Activated naive CD4-positive, alpha-beta T cell treated with anti-CD3 and anti-CD28 coated beads, Interleukin-2, amount 10 ng/mL, durations not matched to agents 7 days and 5 days (primary cell): ENCODE data around the gene FBXO17.
A peak's percentile ranks its signal among the peaks of the same experiment; 100 is the strongest.
"Not testable (repeated sequence)": the region's sequence is repeated elsewhere in the genome, so short reads cannot be mapped to it uniquely, and the experiment has no call there.

ENCODE experiments used
- CTCF ChIA-PET: fragments of 350-600 bp; sonication (Branson Sonifier 250); formaldehyde crosslinking; loops from one replicate; lab custom pipeline; 2021; ENCODE audit warnings: antibody characterized with exemption; lab: Charles Lee
- DNase-seq: peaks from one replicate; pipeline ENCODE4 v3.0.0-alpha.2; 2020
- H3K27ac Mint-ChIP-seq: one replicate; pipeline ENCODE4 v1.8.0; 2021; ENCODE audit warnings: mild to moderate bottlenecking, moderate library complexity, mixed read lengths
- H3K27me3 Mint-ChIP-seq: one replicate; pipeline ENCODE4 v1.8.0; 2021; ENCODE audit warnings: mild to moderate bottlenecking, mixed read lengths
- H3K36me3 Mint-ChIP-seq: one replicate; pipeline ENCODE4 v1.8.0; 2021; ENCODE audit warnings: mixed read lengths
- H3K4me1 Mint-ChIP-seq: one replicate; pipeline ENCODE4 v1.8.0; 2021; ENCODE audit warnings: mixed read lengths
- H3K4me3 Mint-ChIP-seq: one replicate; pipeline ENCODE4 v1.8.0; 2021; ENCODE audit warnings: mild to moderate bottlenecking, moderate library complexity, mixed read lengths
- H3K9me3 Mint-ChIP-seq: one replicate; pipeline ENCODE4 v1.8.0; 2021; ENCODE audit warnings: mixed read lengths

FBXO17 gene

DNA sequence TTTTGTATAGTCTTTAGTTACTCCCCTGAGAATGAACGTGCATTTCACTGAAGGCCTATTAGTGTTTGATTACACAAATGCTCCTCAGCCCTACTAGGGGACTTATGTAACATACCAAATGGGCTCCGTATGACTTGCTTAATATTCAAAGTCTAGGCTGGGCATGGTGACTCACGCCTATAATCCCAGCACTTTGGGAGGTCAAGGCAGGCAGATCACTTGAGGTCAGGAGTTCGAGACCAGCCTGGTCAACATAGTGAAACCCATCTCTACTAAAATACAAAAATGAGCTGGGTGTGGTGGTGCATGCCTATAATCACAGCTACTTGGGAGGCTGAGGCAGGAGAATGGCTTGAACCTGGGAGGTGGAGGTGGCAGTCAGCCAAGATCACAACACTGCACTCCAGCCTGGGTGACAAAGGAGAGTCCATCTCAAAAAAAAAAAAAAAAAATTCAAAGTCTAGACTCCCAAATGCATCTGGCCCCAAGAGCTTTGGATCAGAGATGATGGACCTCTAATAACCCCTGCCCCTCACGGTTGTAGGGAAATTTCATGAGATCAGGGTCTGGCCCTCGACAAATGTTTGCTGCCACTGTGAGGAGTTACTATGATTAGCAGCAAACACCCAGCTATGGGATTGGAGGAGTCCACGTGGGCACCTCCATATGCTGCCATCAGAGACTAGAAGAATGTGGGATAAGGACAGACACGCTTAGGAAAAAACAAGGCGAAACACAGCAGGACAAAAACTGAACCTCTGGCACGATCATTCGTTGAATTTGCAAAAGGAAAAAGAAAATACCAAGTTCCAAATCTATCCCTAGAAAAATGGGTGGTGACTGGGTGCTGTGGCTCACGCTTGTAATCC is 4.6 kb downstream of the FBXO17 start:
- no peaks in the 10 kb centered on the region for H3K36me3 Mint-ChIP-seq
- no peaks in the 10 kb centered on the region for H3K9me3 Mint-ChIP-seq
- CTCF ChIA-PET, result interaction anchor here (1.5 kb wide), 1 partner anchor 9 kb away, joined by 4 read pairs; no protein-coding TSS in a partner anchor
- no peak overlapping the region for H3K27ac Mint-ChIP-seq
- no peak overlapping the region for H3K4me3 Mint-ChIP-seq
- DNase-seq, result no peak
- H3K4me1 Mint-ChIP-seq, result peaks cover 7% of the 10 kb centered on the region
- H3K27me3 Mint-ChIP-seq, result peaks cover 34% of the 10 kb centered on the region

DNA sequence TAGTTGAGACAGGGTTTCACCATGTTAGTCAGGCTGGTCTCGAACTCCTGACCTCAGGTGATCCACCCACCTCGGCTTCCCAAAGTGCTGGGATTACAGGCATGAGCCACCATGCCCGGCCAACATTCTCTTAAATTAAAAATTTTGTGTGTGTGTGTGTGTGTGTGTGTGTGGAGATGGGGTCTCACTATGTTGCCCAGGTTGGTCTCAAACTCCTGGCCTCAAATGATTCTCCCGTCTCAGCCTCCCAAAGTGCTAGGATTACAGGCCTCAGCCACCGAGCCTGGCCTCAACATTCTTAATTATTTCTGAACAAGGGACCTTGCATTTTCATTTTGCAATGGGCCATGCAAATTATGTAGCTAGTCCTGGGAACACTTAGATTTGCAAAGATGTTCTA is 9.4 kb downstream of the FBXO17 start:
- H3K4me3 Mint-ChIP-seq, H3K36me3 Mint-ChIP-seq, H3K9me3 Mint-ChIP-seq, H3K4me1 Mint-ChIP-seq, DNase-seq, CTCF ChIA-PET, H3K27ac Mint-ChIP-seq: not testable (repeated sequence)
- H3K27me3 Mint-ChIP-seq, result peaks cover 27% of the 10 kb centered on the region

DNA sequence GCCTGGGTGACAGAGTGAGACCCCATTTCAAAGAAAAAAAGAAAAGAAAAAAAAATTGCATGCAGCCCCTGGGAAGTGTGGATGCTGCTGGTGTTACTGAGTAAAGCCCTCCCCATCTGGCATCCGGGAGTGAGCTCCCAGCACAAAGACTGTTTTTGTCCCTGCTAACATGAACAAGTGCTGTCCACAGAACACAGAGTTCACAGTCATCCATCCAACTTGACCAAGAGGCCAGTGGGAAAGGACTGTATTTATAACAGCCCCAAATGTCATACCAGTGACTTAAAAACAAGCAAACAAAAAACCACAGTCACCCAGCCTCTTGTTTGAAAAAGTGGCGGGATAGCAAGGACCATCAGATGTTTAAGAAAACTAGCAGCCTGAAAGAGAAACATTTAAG is 10.8 kb downstream of the FBXO17 start:
- no peaks in the 10 kb centered on the region for H3K9me3 Mint-ChIP-seq
- no peaks in the 10 kb centered on the region for H3K36me3 Mint-ChIP-seq
- H3K27me3 Mint-ChIP-seq, result peaks cover 30% of the 10 kb centered on the region
- no peak overlapping the region for H3K27ac Mint-ChIP-seq
- DNase-seq, result no peak
- no peak overlapping the region for H3K4me3 Mint-ChIP-seq
- H3K4me1 Mint-ChIP-seq, result peaks cover 4% of the 10 kb centered on the region
- CTCF ChIA-PET, result no interaction called here

DNA sequence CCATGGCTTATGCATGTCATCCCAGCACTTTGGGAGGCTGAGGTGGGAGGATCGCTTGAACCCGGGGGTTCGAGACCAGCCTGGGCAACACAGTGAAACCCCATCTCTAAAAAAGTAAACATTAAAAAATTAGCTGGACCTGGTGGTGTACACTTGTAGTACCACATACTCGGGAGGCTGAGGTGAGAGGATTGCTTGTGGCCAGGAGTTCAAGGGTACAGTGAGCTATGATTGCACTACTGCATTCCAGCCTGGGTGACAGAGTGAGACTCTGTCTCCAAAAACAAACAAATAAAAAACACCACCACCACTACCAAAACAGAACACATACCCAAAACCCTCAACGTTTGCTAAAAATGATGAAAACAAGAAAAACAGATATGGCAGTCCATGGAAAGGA is 15.9 kb downstream of the FBXO17 start:
- no peaks in the 10 kb centered on the region for H3K9me3 Mint-ChIP-seq
- DNase-seq, result no peak
- H3K27ac Mint-ChIP-seq, result no peak overlapping the region
- H3K4me1 Mint-ChIP-seq, result peaks cover 4% of the 10 kb centered on the region
- H3K4me3 Mint-ChIP-seq, result no peak overlapping the region
- H3K36me3 Mint-ChIP-seq, result no peaks in the 10 kb centered on the region
- CTCF ChIA-PET, result interaction anchor here (0.6 kb wide), 1 partner anchor 192 kb away, joined by 4 read pairs; no protein-coding TSS in a partner anchor
- peaks cover 32% of the 10 kb centered on the region for H3K27me3 Mint-ChIP-seq

DNA sequence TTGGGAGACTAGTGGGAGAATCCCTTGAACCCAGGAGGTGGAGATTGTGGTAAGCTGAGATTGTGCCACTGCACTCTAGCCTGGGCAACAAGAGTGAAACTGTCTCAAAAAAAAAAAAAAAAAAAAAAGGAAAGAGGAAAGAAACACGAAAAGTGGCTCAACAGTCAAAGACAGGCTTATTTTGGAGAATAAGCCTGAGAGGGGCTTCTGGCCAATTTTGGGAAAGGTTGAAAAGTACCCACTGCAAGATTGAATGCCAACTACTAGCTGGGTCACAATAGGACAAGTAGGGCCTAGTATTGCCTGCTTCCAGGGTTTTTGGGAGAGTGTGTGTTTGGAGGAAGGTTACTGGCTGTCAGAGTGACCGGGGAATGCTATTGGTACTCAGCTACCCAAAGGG is 17.2 kb downstream of the FBXO17 start:
- Mint-ChIP-seq H3K4me3 (no peak overlapping the region), H3K9me3 (no peaks in the 10 kb centered on the region), H3K4me1 (peaks cover 4% of the 10 kb centered on the region), H3K27me3 (peaks cover 40% of the 10 kb centered on the region), H3K36me3 (no peaks in the 10 kb centered on the region), H3K27ac (no peak overlapping the region)
- CTCF ChIA-PET, result no interaction called here
- no peak for DNase-seq

DNA sequence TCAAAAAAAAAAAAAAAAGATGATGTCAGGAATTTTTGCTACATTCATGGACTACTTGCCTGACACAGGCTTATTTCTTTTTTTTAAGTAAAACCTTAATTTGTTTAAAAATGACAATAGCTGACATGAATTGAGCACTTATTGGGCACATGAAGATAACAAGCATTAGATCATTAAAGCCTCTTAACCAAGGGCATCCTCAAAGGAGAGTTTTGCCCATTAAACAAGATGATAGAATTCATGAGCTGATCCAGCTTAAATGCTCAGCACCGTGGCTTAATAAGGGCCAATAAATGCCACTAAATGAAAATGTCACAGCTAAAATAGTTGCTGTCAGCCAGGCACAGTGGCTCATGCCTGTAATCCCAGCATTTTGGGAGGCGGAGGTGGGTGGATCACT is 19.3 kb downstream of the FBXO17 start:
- Mint-ChIP-seq H3K9me3 (no peaks in the 10 kb centered on the region), H3K36me3 (no peaks in the 10 kb centered on the region), H3K4me3 (no peak overlapping the region), H3K4me1 (peaks cover 5% of the 10 kb centered on the region), H3K27ac (no peak overlapping the region), H3K27me3 (peaks cover 48% of the 10 kb centered on the region)
- no peak for DNase-seq
- CTCF ChIA-PET, result interaction anchor here (0.6 to 1.3 kb wide), 4 partner anchors 16 to 304 kb away, joined by 3 to 4 read pairs (median 4); no protein-coding TSS in a partner anchor

DNA sequence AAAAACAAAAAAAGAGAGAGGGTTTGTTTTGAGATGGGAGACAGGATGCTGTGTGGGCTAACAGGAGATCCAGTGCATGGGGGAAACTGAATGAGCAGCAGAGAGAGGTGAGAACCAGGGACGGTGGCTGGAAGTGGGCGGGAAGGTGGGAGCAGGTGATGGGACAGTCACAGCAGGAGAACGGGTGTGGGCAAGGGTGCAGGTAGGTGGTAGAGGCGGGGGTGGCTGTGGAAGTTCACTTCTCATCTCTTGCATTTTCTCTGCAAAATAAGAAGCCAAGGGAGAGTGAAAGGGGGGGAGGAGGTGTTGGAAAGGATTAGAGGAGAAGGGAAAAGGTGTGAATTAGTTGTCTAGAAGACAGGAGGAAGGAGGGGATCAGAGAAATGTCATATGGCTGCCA is 21.9 kb downstream of the FBXO17 start:
- peaks cover 63% of the 10 kb centered on the region for H3K27me3 Mint-ChIP-seq
- no peak for DNase-seq
- CTCF ChIA-PET, result interaction anchor here (1.5 kb wide), 1 partner anchor 319 kb away, joined by 6 read pairs; no protein-coding TSS in a partner anchor

DNA sequence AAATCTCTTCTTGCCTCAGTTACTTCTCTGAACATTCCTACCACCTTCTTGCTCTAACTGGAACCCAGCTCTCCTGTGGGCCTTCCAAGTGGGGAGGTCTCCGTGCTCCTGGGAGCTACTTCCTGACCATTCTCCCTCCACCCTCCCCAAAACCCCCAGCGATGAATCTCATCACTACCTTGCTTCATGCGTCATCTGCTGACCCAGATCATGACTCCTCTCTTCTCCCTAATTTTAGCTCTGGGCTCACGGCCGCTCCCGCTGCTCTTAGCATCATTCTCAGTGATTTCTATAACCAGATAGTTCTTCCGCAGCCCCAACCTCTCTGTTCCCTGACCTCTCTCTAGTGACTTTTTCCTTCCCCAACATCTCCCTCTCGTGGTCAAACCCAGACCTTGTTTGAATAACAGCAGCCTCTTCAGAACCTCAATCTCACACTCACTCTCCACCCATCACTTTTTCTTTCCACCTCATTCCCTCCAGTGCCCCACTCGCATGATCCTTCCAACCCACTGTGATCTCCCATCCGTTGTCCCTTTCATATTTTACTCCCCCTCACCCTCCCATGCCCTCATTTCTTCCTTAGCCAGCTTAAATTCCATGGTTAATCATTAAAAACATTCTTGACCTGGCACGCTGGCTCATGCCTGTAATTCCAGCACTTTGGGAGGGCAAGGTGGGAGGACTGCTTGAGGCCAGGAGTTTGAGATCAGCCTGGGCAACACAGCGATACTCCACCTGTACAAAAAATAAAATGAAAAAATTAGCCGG is 23.0 kb downstream of the FBXO17 start:
- H3K4me1 Mint-ChIP-seq, result peaks cover 15% of the 10 kb centered on the region

More for the DNA sequence above, 21.9 kb downstream of the FBXO17 start:
- no peak overlapping the region for H3K4me3 Mint-ChIP-seq
- no peaks in the 10 kb centered on the region for H3K36me3 Mint-ChIP-seq
- H3K9me3 Mint-ChIP-seq, result no peaks in the 10 kb centered on the region
- H3K27ac Mint-ChIP-seq, result no peak overlapping the region
- peaks cover 15% of the 10 kb centered on the region for H3K4me1 Mint-ChIP-seq

DNA sequence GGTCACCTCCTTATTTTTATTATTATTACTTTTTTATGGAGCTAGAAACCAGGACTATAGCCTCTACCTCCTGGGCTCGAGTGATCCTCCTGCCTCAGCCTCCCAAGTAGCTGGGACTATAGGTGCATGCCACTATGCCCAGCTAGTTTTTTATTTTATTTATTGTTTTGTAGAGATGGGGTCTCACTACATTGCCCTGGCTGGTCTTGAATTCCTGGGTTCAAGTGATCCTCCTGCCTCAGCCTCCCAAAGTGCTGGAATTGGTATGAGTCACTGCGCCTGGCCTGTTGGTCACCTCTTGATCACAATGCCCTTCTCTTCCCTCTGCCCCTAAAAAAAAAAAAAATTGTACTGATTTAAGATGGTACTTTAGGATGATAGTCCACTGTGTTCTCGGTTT is 24.4 kb downstream of the FBXO17 start:
- CTCF ChIA-PET, result interaction anchor here (0.5 kb wide), 1 partner anchor 382 kb away, joined by 3 read pairs; no protein-coding TSS in a partner anchor
- Mint-ChIP-seq H3K9me3 (no peaks in the 10 kb centered on the region), H3K27me3 (peaks cover 75% of the 10 kb centered on the region), H3K27ac (no peak overlapping the region), H3K4me1 (peaks cover 15% of the 10 kb centered on the region), H3K36me3 (no peaks in the 10 kb centered on the region), H3K4me3 (no peak overlapping the region)
- no peak for DNase-seq

More for the DNA sequence above, 23.0 kb downstream of the FBXO17 start:
- CTCF ChIA-PET, result interaction anchor here (0.7 to 1.6 kb wide), 6 partner anchors 22 to 550 kb away, joined by 3 to 6 read pairs (median 5); partner anchors contain the start of genes FAM98C, MRPS12 and SARS2
- Mint-ChIP-seq H3K4me3 (no peak overlapping the region), H3K9me3 (no peaks in the 10 kb centered on the region), H3K36me3 (no peaks in the 10 kb centered on the region), H3K27me3 (peaks cover 63% of the 10 kb centered on the region), H3K27ac (no peak overlapping the region)
- DNase-seq, result peak; percentile 68

DNA sequence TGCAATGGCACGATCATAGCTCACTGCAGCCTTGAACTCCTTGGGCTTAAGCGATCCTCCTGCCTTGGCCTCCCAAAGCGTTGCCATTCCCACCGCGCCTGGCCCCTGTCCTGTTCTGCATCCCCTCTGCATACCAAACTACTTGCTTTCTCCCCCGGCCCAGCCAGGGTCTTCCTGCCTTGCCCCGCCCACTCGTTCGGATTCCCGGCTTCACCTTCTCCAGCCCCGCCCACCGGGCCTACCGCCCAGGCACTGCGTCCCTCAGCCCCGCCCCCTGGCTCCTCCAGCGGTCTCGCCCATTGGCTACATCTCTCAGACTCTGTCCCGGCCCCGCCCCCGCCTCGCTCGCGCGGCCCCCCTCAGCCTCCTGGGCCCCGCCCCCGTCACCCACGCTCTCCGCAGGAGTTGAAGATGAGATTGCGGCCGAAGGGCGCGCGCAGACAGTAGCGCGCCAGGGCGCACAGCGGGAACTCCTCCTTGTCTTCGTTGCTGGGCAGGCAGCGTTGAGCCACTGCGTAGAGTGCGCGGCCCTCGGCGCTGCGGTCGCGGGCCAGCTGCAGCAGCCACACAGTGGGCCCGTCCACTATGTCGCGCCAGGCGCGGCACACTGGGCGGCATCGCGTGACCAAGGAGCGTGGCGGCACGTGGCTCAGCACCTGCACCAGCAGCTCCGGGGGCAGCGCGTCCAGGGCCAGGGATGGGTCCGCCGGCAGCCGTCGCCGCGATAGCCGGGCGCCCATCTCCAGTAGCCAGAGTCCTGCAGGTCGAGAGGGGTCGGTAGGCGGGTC is 25.8 kb downstream of the FBXO17 start:
- Mint-ChIP-seq H3K36me3 (no peaks in the 10 kb centered on the region), H3K27ac (no peak overlapping the region), H3K4me1 (peaks cover 15% of the 10 kb centered on the region), H3K27me3 (peaks cover 76% of the 10 kb centered on the region), H3K4me3 (peak overlapping the region; percentile 45), H3K9me3 (no peaks in the 10 kb centered on the region)
- CTCF ChIA-PET, result interaction anchor here (1.3 kb wide), 1 partner anchor 161 kb away, joined by 4 read pairs; no protein-coding TSS in a partner anchor
- peak; percentile 88 for DNase-seq

DNA sequence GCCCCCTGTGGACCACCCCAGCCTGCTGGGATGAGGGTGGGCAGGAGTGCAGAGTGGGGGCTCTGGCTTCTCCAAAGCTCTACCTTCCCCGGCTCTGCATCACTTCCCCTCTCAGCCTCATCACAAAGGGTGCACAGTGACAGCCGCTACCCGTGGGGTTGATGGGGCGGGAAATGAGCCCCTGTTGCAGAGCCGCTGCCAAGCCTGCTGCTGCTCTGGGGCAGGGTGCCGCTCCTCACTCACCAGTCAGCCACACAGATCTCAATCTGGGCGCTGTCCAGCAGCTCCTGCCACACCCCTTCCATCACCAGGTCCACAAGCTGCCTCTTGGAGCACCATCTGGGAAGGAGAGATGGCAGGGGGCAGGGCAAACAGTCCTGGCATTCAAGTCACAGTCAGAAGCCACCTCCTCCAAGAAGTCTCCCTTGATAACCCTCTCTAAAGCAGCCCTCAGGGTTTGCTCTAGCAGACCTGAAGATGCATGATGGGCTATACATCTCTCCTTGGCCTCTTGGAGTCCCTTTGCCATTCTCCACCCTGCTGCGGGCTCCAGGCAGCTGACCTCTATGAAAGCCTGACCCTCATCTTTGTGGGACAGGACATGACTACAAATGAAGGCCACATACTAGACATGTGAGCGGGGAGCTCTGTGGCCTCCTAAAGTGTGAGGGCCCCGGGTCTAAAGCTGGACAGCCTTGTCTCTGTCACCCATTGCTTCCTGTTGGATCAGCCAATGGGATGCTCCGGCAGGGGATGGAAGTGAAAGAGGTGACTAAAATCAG is 29.1 kb downstream of the FBXO17 start:
- Mint-ChIP-seq H3K27ac (no peak overlapping the region), H3K36me3 (no peaks in the 10 kb centered on the region), H3K9me3 (no peaks in the 10 kb centered on the region), H3K27me3 (peaks cover 66% of the 10 kb centered on the region), H3K4me3 (no peak overlapping the region), H3K4me1 (peaks cover 18% of the 10 kb centered on the region)
- DNase-seq, result no peak
- CTCF ChIA-PET, result interaction anchor here (0.9 to 1.1 kb wide), 2 partner anchors 16 to 17 kb away, joined by 3 read pairs; no protein-coding TSS in a partner anchor

DNA sequence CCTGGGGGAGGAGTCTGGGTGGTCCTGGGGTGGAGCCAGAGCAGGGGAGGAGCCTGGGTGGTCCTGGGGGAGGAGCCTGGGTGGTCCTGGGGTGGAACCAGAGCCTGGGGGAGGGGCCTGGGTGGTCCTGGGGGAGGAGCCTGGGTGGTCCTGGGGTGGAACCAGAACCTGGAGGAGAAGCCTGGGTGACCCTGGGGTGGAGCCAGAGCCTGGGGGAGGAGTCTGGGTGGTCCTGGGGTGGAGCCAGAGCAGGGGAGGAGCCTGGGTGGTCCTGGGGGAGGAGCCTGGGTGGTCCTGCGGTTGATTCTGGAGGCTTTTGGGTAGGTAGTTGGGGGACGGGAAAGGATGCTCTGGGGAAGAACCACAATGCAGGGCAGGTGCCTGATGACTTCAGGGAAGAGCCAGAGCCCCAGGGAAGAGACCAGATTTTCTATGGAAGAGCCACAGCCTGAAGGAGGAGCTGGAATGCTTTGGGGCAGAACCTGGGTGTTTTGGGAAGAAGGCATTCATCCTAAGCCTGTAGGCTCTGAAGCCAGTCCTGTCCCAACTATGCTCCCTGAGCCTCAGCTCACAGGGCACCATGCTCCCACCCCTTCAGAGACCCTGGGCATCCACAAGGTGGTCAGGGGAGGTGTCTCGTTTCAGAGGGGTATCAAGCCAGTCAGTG is 29.8 kb downstream of the FBXO17 start:
- Mint-ChIP-seq H3K4me3 (no peak overlapping the region), H3K27me3 (peaks cover 66% of the 10 kb centered on the region), H3K27ac (no peak overlapping the region), H3K4me1 (peaks cover 25% of the 10 kb centered on the region), H3K9me3 (no peaks in the 10 kb centered on the region), H3K36me3 (no peaks in the 10 kb centered on the region)
- CTCF ChIA-PET, result interaction anchor here (1.1 kb wide), 1 partner anchor 16 kb away, joined by 3 read pairs; no protein-coding TSS in a partner anchor
- no peak for DNase-seq
